Osteoblast (primary cell): ENCODE measurements around the gene NR2F1-AS1. TPM values are rescaled to one million over a fixed set of nuclear protein-coding genes. Genes with fewer than 3 reads are reported as not detected.
"Not testable (repeated sequence)": the region's sequence is repeated elsewhere in the genome, so short reads cannot be mapped to it uniquely, and the experiment has no call there.

Experiments
- DNase-seq: peaks from one replicate; pipeline ENCODE4 v3.0.0; 2011; ENCODE audit warnings: low spot score, mixed read lengths; ENCODE audit not compliant: insufficient read length; ENCODE audit errors: missing footprints
- H2AFZ ChIP-seq: 2 replicates; pipeline ENCODE4 v1.6.0; 2011; ENCODE audit warnings: mild to moderate bottlenecking, low read length
- H3K27ac ChIP-seq: 2 replicates; pipeline ENCODE4 v1.5.1; 2011; ENCODE audit warnings: mild to moderate bottlenecking, low read depth, low read length, moderate library complexity
- H3K27me3 ChIP-seq: 2 replicates; pipeline ENCODE4 v1.6.0; 2012; ENCODE audit warnings: mild to moderate bottlenecking, control low read depth, inconsistent platforms, low read length, moderate library complexity; ENCODE audit not compliant: insufficient read depth
- H3K36me3 ChIP-seq: 2 replicates; pipeline ENCODE4 v1.5.1; 2011; ENCODE audit warnings: mild to moderate bottlenecking, low read length, control low read depth, moderate library complexity; ENCODE audit not compliant: insufficient read depth
- H3K4me1 ChIP-seq: 2 replicates; pipeline ENCODE4 v1.5.1; 2011; ENCODE audit warnings: mild to moderate bottlenecking, low read length, control low read depth, moderate library complexity; ENCODE audit not compliant: insufficient read depth
- H3K4me2 ChIP-seq: 2 replicates; pipeline ENCODE4 v1.6.0; 2011; ENCODE audit warnings: mild to moderate bottlenecking, low read length; ENCODE audit not compliant: insufficient read depth
- H3K4me3 ChIP-seq: fragments of 200-600 bp; sonication (generic); 3 replicates; pipeline ENCODE4 v1.5.1; 2012; ENCODE audit warnings: mild to moderate bottlenecking, low read length, inconsistent platforms; ENCODE audit not compliant: insufficient read depth
- H3K79me2 ChIP-seq: 2 replicates; pipeline ENCODE4 v1.6.0; 2012; ENCODE audit warnings: mild to moderate bottlenecking, low read length, control low read depth, inconsistent platforms; ENCODE audit not compliant: insufficient read depth
- H3K9me3 ChIP-seq: 2 replicates; pipeline ENCODE4 v1.5.1; 2011; ENCODE audit warnings: low read depth, low read length, control low read depth
- H4K20me1 ChIP-seq: 2 replicates; pipeline ENCODE4 v1.6.0; 2012; ENCODE audit warnings: mild to moderate bottlenecking, low read length, control low read depth; ENCODE audit not compliant: insufficient read depth
- total RNA-seq: library from RNA; depleted of rRNA; stranded (reverse); fragments of >200 nt; gene quantifications from 2 replicates; pipeline ENCODE4 v1.2.3, GENCODE V29; 2012
- TF ChIP-seq, protein P1 (sequence below): IDR thresholded peaks from 2 replicates; pipeline ENCODE4 v1.5.1; 2011; ENCODE audit warnings: mild to moderate bottlenecking, low read depth, low read length, moderate library complexity; ENCODE audit errors: extremely low read depth

The NR2F1-AS1 gene
- total RNA-seq, 1 donor = 15.9 TPM

DNA sequence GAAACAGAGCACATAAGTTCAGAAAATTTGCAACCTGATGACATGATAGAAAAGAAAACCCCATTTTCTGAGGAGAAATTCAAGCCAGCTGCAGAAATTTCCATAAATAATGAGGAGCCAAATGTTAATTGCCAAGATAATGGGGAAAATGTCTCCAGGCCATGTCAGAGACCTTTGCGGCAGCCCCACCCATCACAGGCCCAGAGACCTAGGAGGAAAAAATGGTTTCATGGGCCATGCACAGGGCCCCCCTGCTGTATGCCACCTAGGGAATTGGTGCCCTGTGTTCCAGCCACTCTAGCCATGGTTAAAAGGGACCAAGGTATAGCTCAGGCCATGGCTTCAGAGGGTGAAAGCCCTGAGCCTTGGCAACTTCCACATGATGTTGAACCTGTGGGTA, 118.1 kb downstream of the NR2F1-AS1 start:
- Histone ChIP-seq H3K9me3 (peaks cover 3% of the 10 kb centered on the region), H3K79me2 (no peaks in the 10 kb centered on the region), H3K27ac (no peak overlapping the region), H3K4me2 (no peak overlapping the region), H3K36me3 (peaks cover 3% of the 10 kb centered on the region), H3K27me3 (no peaks in the 10 kb centered on the region), H4K20me1 (no peaks in the 10 kb centered on the region), H3K4me3 (no peak overlapping the region), H2AFZ (no peak overlapping the region), H3K4me1 (no peaks in the 10 kb centered on the region)
- TF ChIP-seq, protein P1, sequence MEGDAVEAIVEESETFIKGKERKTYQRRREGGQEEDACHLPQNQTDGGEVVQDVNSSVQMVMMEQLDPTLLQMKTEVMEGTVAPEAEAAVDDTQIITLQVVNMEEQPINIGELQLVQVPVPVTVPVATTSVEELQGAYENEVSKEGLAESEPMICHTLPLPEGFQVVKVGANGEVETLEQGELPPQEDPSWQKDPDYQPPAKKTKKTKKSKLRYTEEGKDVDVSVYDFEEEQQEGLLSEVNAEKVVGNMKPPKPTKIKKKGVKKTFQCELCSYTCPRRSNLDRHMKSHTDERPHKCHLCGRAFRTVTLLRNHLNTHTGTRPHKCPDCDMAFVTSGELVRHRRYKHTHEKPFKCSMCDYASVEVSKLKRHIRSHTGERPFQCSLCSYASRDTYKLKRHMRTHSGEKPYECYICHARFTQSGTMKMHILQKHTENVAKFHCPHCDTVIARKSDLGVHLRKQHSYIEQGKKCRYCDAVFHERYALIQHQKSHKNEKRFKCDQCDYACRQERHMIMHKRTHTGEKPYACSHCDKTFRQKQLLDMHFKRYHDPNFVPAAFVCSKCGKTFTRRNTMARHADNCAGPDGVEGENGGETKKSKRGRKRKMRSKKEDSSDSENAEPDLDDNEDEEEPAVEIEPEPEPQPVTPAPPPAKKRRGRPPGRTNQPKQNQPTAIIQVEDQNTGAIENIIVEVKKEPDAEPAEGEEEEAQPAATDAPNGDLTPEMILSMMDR = no peak
- DNase-seq = no peak

DNA sequence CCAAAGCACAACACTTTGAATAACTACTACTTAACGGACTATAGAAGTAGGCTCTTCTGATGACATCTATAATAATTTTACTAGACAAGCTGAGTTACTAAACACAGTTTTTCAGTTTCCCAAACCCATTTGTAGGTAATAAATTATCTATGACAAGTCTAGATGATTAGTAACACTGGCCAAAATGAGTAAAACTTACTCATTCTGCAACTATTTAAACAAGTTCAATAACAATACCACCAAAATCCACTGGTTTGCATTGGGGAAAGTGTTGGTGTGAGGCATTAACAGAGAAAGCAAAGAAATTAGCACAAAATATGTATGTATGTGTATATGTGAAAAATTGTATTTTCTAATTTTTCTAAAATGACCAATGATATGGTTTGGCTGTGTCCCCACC, 119.3 kb downstream of the NR2F1-AS1 start:
- TF ChIP-seq, protein P1 = no peak
- H3K4me1 ChIP-seq = no peaks in the 10 kb centered on the region
- H3K27ac ChIP-seq = no peak overlapping the region
- no peaks in the 10 kb centered on the region for H3K27me3 ChIP-seq
- no peaks in the 10 kb centered on the region for H3K79me2 ChIP-seq
- no peak for DNase-seq
- H3K36me3 ChIP-seq = peaks cover 3% of the 10 kb centered on the region
- no peak overlapping the region for H3K4me3 ChIP-seq
- H3K9me3 ChIP-seq = peaks cover 3% of the 10 kb centered on the region
- H4K20me1 ChIP-seq = no peaks in the 10 kb centered on the region
- H3K4me2 ChIP-seq = no peak overlapping the region
- H2AFZ ChIP-seq = no peak overlapping the region

DNA sequence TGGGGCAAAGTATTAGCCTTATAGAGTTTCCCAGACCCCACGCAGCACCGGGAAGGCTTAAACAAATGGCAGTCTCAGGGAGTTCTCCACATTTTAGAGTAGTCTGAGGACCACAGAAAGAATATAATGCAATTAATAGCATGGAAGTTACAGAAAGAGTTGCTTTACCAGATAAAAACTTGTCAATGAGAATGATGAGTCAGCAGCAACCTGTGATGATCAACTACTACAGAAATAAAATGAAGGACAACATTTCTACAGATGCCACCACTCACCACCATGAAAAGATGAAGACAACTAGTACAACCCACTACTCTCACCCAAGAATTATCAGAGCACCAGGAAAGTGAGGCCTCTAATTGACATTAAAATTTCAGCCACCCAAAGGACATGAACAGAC, 120.7 kb downstream of the NR2F1-AS1 start:
- no peak overlapping the region for H3K4me3 ChIP-seq
- no peaks in the 10 kb centered on the region for H3K4me1 ChIP-seq
- no peak for DNase-seq
- H3K79me2 ChIP-seq = no peaks in the 10 kb centered on the region
- peaks cover 3% of the 10 kb centered on the region for H3K36me3 ChIP-seq
- H3K9me3 ChIP-seq = peaks cover 3% of the 10 kb centered on the region
- no peak overlapping the region for H3K27ac ChIP-seq
- no peaks in the 10 kb centered on the region for H4K20me1 ChIP-seq
- H3K27me3 ChIP-seq = no peaks in the 10 kb centered on the region
- H3K4me2 ChIP-seq = no peak overlapping the region
- H2AFZ ChIP-seq = no peak overlapping the region
- TF ChIP-seq, protein P1 = no peak

DNA sequence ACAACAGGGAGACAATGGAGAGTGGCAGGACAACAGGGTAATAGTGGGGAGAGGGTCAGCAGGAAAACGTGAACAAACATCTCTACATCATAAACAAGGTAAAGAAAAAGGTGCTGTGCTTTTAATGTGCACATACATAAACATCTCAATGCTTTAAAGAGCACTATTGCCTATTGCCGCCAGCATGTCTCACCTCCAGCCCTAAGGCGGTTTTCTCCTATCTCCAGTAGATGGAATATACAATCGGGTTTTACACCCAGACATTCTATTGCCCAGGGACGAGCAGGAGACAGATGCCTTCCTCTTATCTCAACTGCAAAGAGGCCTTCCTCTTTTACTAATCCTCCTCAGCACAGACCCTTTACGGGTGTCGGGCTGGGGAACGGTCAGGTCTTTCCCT, 124.2 kb downstream of the NR2F1-AS1 start:
- not testable (repeated sequence) for H2AFZ ChIP-seq, H3K36me3 ChIP-seq, H3K9me3 ChIP-seq, H3K79me2 ChIP-seq, H3K27me3 ChIP-seq, H3K4me1 ChIP-seq, H3K4me2 ChIP-seq, H3K27ac ChIP-seq, H4K20me1 ChIP-seq, H3K4me3 ChIP-seq, DNase-seq
